ENCODE measurements around the gene CYP27C1.

CYP27C1 gene

DNA sequence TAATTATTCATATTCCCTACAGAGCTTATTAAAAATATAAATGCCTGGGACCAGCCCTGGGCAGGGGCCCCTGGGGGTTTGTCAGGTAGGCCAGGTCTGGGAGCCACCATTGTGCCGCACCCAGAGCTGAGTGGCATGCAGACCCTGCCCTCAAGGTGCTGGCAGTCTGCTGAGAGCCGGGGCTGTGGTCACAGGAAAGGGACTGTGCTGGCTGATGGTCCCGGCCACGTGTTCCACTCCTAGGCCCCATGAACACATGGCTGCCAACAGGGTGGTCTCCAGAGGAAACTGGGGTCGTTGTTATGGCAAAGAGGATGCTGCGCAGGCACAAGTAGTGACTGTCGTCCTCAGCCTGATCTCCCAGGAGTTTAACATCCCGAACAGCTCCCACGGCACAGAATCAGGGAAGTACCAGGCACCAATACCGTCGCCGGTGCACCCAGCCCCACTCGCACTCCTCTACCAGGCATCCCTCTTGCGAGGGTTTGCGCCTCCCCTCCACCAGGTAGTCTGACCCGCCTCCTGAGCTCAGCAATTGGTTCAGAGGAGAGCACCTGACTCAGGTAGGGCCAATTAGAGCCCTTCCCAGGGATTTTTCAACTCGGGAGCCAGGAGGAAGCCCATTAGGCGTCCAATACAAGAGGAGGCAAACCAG, 73.9 kb downstream of the CYP27C1 start:
- no peak for DNase-seq

DNA sequence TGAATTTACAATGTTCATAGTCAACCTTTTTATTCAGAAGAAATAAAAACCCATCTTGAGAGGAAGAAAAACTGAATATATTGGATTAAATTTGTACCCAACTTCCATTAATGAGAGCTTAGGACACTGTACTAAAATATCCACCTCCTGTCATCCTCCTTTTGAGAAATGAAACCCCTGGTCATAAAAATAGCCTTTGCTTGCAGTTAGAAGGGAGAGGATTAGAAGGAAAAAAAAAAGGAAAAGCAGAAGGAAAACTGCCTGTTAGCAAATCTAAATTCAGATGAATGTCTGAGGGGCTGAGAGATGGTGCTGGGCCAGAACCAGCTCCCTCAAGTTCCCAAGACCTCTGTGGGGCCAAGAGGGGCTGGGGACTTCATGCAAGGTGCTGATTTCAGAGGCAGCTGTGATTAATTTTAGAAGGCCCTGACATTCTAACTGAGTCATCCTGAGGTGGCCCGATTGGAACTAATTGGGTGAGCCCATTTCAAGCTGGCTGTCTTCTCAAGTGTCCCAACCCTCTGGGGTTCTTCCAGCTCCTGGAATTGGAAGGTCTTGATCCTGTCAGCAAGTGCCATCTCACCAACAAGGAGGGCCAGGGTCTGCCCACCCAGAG, 74.7 kb downstream of the CYP27C1 start:
- DNase-seq: no peak

DNA sequence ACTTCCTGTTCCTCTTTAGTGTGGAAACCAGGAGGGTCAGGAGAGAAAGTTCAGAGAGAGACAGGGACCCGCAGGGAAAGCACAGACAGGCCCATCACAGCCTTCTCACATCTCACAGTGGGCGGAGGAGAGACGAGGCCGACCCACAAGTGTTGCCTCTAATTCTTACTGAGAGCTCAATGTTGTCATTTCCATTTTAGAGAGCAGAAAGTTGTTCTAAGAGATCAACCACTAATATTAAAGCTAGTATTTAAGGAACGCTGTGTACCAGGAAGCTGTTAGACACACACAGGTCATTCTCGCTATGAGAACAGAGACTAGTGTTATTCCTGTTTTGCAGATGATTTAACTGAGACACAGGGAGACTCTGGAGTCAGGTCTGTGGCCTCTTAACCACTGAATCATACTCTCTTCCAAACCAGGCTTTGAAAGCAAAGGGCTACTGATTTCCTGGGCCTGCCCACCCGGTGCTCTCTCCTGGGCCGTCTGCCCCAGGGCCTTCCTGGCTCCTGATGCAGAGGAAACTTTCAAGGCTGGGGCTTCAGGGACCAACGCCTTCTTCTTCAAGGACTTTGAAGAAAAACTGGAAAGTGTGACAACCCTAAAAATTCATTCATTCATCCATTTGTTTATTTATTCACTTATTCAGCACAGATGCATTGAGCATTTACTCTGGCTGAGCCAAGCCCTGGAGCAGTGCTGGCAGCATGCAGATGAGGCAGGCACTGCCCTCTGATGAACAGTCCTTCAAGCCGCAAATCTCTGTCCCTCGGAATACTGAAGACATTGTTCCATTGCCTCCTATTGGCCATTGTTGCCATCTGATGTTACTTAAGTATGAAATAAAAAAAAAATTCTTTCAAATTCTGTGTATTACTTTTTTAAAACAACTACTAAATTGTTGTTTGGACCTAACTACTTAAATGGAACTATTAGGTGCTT, 76.0 kb downstream of the CYP27C1 start:
- DNase-seq: no peak

DNA sequence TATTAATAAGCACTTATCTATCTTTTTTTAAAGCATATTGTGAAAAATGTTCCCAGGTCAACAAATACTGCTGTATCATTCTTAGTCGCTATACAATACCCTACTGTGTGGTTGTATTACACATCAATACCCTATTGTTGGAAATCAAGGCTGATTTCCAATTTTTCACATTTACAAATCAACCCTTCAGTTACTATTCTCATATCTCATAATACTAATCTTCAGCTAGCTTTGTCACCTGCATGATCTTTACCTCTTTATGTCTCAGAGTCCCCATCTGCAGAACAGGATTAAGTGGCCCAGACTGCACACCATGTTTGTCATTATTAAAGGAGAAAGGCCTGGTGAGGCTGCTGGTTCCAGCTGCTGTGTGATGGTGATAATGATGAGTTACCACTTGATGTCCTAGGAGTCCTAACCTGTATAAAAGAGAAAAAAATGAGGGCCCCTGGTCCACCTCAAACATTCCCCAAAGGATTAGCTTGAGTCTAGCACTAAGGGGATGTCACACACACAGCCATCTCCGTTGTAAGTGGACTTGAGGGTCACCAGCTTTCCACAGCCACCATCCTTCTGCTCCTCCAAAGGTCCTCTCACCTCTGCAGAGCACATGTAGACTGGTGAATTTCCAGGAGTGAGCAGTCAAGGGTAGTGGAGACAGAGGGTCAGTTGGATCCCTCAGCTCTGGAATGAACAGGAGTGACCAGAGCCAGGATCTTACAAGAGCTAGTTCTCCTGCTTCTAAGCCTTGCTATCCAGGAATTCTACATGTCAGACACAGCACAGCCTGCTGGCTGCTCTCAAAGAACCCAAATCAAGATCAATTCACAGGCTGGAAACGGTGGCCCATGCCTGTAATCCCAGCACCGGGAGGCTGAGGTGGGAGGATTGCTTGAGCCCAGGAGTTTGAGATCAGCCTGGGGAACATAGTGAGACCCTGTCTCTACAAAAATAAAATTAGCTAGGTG, 77.2 kb downstream of the CYP27C1 start:
- no peak for DNase-seq

DNA sequence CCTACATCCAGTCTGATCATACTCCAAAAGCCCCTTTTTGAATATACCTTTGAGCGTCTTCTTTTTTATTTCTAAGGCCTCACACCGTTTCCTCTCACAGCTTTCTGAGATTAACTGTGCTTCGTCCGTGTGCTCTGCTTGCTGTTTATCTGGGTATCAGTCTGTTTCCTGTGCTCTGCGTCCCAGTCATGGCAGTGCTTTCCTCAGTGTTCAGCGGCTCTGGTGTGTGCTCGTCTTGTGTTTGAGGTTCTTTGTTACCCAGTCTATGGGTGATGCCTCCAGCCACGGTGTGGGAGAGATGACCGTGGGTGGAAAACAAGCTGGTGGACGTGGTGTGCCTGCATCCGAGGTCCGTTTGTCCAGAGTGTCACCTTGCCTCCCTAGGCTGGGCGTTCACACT, 79.6 kb downstream of the CYP27C1 start:
- DNase-seq: no peak

DNA sequence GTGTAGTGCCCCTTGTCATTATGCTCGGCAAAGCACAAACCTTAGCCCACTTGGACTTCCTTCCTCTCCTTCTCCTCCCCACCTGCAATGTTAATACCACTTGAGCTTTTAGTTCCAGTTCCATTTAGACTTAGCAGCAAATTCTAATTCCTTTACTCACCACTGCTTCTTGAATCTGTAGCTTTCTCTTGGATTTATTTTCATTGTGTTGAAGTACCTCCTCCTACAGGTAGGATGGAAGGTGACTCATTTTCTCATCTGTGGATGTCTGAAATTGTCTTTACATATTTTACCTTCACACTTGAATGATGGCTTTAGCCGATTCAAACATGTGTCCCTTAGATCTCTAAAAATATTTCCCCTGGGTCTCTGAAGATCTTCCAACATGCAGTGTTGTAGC, 80.3 kb downstream of the CYP27C1 start:
- DNase-seq: no peak

DNA sequence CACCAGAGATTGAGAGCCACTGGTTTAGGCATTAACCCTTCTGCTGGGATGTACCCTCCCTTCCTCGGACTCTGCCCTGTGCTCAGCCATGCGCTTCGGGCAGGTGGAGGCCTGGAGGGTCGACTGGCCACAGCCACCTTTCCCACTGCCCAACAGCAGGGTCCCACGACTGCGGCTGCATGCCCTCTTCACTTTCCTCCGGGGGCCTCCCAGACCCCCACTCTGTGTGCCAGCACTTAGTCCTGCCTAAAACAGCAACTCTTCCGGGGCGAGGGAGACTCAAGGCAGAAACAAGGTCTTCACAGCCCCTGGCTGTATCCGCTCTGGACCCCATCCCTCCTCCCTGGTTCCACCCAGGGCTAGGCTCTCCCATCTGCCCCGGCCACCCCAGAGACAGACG, 81.8 kb downstream of the CYP27C1 start:
- DNase-seq: no peak

DNA sequence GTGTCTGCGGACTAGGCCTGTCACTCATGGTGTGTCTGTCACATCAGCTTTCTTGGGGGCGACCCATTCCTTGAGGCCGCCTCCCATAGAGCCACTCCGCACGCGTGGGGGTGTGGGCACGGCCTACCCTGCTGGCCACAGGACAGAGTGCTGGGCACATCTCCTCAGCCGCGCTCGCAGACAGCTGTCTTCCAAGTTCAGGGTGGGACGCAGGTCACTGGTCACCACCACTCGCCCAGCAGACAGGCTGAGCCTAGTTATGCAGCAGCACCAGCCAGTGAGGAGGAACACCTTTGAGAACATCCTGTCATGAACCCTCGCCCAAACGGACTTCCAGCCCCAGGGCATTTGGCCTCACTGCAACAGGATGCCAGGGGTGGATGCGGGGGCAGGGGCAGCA, 82.4 kb downstream of the CYP27C1 start:
- DNase-seq: no peak

DNA sequence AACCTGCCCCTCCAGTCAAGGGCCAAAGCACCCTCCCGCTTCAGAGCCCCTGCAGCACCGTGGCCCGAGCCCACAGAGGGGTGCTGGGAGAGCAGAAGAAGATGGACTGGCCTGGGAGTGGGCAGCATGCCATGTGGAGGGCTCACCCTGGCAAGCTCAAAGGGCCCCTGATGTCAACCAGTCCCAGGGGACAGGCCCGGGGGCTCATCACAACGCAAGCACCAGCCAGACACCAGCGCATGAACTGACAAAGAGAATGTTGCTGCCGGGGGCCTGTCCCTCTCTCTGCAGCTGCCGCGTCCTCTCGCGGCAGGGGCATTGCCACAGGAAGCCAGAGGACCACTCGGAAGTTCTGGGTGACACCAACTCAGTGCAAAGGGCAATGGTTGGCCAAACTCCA, 82.9 kb downstream of the CYP27C1 start:
- no peak for DNase-seq

DNA sequence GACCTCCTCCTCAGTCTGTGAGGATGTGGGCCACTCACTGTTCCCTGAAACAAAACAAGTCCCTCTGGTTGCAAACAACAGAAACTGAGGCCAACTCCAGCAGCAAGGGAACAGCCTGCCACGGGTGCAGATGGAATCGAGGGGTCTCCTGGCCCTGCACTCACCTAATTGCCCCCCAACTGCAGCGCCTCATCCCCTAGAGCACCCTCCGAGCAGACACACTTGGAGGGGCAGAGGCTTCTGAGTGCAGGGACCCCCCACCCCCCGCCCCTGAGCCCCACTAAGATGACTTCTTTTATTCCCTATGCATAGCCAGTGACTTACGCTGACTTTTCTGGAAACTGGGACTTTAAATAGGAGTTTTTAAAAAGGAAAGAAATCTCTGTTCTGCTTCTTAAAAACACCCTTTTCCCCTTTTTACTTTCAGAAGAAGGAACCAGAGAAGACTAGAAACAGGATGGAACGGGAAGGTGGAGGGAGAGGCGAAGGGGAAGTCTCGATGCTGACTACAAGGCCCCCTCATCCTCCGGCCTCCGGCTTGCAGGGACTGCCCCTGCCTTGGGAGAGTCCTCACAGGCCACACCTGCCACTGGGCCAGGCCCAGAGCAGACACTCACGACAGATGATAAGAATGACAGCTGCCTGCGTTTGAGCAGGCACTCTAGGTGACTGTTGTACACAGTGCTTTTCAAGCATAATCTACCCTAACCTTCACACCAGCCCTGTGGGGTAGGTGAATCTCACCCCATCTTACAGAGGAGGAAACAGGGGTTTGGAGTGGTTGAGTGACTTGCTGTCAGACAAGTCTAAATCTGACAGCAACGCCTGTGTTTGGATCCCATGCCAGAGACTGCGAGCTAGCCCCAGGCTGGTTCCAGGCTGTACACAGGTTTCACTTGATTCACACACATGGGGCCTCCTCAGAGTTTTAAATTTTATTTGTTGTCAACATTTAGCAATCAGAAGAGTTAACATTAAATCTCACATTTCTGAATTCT, 85.0 kb downstream of the CYP27C1 start:
- no peak for DNase-seq

DNA sequence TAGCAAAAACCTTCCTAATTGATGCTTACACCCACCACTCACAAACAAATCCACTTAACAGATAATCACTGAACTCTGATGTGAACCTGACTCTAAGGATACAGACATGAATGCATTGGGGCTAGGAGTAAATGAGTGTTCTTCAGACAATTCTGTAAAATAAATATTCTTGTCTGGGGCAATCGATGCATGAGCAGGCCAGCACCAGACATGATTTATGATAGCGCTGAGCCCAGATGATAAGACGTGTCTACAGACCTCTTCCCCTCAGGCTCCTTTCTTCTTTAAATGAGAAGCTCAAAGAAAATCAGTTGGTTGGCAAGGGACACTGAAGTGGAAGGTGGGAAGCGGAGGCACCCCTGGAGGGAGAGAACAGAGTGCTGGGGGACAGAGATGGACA, 85.9 kb downstream of the CYP27C1 start:
- no peak for DNase-seq

All from NCI-H69 (cell line).